ENCODE results near the gene AGAP3.

AGAP3 gene

DNA sequence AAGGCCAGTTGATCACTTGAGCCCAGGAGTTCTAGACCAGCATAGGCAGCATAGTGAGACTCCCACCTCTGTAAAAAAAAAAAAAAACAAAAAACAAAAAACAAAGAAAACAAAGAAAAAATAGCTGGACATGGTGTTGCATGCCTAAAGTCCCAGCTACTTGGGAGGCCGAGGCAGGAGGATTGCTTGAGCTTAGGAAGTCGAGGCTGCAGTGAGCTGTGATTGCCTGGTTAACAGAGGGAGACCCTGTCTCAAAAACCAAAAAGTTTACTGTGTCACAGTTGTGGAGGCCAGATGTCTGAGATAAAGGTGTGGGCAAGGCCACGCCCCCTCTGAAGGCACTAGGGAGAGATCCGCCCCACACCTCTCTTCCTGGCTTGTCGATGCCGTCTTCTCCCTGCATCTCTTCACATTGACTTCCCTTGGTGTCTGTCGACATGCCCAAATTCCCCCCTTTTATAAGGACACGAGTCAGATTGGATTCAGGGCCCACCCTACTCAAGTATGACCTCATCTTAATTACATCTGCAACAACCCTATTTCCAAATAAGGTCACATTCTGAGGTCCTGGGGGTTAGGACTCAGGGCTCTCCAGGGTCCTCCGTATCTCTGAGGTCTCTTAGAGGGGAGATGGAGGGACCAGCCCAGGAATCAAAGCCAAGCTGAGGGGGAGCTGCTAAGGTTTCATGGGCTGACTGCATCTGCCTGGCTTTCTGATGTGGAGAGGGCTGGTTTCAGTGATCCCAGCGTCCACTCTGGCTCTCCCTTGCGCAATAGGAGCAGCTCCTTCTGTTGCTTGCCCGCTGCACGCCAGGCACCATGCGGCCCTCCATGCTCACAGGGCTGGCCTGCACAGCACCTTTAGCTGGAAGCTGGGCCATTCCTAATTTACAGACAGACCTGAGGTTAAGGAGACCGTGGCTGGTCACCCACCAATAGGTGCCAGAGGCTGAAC lies 23.1 kb downstream of the AGAP3 start:
- DNase-seq (ENCODE audit: low read depth), result no peak

DNA sequence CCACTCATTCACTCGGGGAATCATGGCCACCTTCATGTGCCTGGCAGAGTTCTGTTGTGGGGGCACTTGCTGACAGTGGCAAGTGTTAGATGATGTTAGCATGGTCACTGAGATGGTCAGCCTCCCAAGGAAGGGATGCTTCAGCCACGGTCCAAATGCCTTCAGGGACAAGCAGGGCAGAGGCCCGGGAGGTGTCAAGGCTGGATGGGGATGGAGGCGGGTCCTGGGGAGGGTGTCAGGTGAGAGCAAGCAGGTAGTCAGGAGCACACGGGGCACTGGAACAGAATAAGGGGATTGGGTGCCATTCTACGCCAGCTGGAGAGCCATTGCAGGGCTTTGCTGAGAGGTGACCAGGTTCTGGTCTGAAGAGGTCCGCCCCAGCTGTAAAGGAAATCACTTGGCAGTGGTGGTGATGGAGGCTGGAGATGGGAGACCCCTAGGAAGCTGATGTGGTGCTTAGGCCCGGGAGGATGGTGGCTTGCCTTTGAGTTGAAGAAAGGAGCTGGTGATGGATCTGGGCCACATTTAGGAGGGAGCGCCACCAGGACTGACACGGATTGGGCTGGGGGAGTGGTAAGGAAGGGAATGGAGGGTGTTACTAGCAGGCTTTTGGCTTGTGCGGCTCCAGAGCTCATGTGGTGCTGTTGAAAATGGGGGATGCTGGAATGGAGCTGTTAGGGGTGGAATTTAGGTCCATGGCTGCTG lies 24.1 kb downstream of the AGAP3 start:
- no peak for DNase-seq (ENCODE audit: low read depth)

DNA sequence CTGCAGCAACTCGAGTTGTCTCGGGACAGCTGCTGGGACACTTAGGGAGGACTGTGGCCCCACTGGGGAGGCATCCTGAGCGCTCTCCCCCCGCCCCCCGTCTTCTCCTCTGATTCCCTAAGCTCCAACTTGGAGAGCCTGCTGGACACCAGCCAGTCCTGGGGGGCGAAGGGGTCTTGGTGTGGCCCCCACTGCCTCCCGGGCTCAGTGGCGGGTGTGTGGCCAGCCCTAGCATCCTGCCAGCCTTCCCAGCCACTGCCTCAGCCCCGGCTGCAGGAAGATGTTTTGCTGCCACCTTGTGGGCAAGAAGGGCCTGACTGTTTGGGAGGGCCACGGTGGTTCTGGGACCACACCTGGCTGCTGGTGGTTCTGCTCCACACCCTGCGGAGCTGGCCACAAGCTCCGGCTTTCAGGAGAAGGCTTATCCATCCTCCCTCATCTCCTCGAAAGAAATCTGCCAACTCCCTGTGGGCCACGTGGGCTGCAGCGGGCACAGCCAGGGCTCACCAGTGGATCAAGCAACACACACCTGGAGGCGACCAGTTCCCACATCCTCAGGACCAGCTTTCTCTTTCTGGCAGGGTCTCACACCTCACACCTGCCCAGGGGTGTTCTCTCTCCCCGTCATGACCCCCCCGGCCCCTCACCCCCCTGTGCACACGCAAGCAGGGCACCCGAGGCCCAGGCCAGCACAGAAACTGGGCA lies 24.8 kb downstream of the AGAP3 start:
- no peak for DNase-seq (ENCODE audit: low read depth)

DNA sequence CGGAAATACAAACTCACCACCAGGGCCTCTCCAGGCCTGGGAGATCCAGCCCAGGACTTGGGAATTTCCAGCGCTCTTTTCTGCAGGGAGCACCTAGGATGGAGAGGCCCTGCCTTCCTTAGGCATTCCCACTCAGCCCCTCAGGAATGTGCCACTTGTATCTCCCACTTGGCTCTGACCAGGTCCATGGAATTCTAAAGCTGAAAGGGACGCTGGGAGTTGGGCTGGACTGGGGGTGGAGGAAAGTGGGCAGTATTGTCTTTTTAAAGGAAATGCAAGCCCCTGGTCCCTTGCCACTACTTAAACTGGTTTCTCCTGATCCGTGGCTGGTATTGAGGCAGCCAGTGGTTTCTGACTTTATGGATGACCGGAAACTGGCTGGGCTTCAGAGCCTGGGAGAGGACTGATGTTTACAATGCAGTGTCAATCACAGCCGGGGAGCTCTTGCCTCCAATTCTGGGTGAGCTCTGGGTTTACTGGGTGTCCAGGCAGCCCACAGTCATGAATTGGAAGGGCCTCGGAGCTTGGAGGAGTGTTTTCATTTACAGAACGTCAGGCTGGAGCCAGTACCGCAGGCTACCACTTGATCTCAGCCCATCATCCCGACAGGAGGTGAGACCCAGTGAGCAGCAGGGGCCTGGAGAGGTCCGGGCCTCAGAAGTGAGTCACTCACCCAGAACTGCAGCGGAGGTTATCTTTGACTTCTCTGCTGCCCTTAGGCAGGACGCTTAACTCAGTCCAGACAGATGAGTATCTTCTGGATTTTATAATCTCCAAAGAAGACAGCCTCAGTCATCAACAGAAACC lies 27.3 kb downstream of the AGAP3 start:
- DNase-seq (ENCODE audit: low read depth), result peak; percentile 14

DNA sequence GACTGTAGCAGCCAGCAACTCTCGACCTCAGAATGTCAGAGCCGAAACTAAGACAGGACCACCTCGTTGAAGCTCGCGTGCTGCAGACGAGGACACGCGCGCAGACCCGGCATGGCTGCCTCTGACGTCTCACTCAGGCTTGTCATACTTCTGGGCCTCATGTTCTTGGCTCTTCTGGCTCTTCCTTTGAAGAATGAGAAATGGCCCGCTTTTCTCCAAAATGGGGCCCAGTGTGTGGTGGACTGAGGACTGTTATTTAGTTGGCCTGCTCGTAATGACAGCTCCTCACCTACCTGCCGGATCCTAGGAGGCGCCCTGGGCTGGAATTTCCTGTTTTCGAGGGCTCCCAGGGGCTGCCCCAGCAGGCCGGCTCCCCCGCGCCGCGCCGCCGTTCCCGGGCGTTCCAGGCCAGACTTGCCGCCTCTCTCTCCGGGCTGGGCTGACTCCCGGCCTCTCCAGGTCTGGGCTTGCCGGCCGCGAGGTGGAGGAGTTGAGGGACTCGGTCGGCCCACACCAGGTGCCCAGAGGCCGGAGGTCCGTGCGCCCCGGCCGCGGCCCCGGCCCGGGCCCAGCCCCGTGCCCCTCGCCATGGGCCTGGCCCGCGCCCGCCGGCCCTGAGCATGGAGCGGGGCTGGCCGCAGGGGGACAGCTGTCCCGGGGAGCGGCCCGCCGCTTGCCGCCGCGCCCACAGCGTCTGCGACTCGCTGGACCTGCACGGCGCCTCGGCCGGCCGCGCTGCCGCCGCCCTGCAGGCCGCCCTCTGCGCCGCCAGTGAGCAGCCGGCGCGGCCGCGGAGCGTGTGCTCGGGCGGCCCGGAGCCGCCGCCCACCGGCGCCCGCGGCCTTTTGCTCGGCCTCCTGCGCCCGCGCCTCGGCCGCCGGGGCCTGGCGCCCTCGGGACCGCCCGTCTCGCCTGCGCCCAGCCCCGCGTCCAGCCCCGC lies 28.1 kb downstream of the AGAP3 start:
- no peak for DNase-seq (ENCODE audit: low read depth)

DNA sequence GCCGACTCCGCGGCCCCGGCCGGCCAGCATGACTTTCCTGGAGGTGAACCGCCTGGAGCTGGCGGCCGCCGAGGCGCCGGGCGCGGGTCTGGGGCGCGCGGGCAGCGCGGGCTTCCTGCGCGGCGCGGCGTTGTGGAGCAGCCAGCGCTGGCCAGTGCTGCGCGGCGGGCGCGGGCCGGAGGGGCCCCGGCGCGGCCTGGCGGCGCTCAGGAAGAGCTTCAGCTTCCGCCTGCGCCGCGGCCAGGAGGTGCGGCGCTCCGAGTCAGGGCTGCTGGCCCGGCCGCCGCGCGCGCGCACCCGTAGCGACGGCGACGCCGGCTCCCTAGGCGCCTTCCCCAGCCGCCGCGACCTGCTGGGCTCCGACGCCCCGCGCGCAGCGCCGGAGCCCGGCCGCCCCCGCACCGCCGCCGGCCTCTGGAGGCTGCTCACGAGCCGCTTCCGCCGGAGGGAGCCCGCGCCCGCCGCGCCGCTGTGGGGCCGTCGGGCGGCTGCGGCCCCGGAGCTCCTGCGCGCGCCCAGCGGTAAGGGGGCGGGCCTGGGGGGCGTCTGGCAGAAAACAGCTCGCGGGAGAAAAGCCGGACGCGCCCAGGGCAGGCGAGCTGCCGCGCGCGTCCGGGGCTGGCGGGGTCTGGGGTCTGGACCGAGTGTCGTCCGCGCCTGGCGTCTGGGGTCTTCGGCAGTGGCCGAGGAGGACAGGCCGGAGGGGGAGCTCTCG lies 29.0 kb downstream of the AGAP3 start:
- no peak for DNase-seq (ENCODE audit: low read depth)

DNA sequence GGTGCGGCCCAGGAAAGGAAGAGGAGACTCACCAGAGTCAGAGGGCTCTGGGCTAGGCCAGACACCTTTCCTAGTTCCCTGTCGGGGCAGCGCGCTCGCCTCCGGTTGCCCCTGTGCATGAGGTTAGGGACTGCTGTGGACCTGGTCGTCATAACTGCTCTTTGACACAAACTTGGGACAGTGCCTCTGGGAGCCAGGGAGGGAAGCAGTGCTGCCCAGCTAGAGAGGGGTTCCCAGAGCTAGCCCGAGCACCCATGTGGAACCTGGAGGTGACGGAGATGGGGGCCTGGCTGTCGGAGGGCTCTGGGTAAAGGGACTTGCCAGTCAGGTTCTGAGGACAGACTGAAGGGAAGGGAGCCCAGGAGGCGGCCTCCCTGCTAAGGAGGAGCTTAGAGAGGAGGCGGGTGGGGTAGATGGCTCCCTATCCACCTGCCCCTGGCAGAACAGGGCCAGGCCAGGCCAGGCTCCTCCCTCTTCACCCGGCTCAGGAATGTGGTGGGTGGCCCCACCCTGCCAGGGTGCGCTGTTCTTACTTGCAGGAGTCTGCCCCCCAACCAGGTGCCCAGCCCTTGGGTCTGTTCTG lies 29.7 kb downstream of the AGAP3 start:
- no peak for DNase-seq (ENCODE audit: low read depth)

DNA sequence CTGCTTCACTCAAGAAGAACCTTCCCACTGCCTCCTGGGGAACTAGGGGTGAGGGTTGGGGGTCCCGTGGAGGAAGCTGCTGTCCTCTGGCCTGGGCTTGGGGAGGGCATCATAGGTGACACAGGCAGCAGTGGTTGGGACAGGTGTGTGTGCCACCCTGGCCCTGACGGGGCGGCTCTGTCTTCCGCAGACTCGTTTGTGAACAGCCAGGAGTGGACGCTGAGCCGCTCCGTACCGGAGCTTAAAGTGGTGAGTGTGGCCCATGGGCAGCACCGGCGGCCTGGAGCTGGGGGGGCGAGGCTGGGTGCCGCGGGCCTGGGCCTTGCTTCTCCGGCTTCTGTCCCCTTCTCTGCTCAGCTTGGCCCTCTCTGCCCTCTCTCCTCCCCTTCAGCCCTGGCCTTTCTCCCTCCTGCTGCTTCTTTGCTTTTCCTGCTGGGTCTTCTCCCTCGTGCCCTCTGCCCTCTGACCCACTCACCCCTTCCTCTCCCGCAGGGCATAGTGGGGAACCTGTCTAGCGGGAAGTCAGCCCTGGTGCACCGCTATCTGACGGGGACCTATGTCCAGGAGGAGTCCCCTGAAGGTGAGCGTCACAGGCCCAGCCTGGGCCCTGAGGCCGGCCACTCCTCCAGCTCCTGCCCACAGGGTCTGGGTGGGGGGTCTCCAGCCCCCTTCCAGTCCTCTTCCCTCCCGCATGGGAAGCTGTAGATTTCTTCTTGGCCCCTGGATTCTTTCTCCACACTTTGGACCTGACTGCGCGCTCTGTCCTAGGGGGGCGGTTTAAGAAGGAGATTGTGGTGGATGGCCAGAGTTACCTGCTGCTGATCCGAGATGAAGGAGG lies 30.5 kb downstream of the AGAP3 start:
- no peak for DNase-seq (ENCODE audit: low read depth)

DNA sequence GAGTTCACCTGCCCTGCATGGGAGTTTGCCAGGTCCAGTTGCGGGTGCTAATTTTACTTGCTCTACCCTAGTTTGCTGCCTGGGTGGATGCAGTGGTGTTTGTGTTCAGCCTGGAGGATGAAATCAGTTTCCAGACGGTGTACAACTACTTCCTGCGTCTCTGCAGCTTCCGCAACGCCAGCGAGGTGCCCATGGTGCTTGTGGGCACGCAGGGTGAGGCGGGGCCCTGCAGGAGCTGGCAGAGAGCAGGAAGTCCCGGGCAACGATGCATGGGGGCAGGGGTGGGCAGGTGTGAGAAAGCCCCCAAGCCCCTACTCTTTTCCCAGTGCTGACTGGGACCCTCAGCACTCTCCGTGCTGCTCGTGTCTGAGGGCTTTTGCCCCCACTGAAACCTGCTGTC lies 31.3 kb downstream of the AGAP3 start:
- no peak for DNase-seq (ENCODE audit: low read depth)

DNA sequence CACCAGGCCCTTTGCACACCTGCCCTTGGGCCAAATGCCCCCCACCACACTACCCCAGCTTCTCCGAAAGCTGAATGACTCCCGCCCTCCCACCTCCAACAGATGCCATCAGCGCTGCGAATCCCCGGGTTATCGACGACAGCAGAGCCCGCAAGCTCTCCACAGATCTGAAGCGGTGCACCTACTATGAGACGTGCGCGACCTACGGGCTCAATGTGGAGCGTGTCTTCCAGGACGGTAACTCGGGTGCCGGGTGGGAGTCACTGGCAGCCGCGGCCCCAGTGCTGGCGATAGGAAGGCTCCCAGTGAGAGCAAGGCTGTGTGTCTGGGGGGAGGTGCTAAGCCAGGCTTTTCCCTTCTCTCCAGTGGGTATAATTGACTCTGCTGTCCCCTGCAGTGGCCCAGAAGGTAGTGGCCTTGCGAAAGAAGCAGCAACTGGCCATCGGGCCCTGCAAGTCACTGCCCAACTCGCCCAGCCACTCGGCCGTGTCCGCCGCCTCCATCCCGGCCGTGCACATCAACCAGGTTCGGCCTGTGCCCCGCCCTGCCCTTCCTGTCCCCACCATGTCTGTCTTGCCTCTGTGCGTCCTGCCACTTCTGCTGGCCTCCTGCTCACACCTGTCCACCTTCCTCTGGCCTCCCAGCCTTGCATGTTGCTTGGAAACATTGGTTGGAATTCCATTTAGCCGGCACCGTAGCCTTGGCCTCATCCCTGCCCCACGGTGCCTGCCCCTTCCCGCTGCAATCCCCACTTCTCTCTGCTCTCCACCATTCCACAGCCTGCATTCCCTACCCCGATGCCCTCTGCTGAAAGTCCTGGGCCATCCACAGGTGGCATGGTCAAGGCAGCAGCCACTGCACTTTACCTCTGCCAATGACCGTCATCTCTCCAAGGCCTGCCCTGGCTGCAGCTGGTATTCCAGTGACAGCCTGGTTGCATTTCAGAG lies 32.1 kb downstream of the AGAP3 start:
- no peak for DNase-seq (ENCODE audit: low read depth)

DNA sequence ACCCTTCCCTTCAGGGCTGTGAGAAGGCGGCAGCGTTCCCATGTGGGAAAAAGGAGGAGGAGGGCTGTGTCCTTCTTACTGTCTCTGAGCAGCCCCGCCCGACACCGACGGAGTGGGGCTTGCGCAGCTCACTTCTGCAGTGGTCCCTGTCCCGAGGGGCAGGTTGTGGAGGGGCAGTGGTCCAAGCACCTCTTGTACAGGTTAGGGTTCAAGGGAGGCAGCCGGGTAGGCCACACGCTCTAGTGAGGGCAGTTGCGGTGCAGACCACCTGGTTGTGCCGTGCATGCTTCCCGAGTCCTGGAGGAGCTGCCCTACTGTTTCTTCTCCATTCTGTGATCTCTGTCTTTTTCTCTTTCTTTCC lies 32.8 kb downstream of the AGAP3 start:
- no peak for DNase-seq (ENCODE audit: low read depth)

DNA sequence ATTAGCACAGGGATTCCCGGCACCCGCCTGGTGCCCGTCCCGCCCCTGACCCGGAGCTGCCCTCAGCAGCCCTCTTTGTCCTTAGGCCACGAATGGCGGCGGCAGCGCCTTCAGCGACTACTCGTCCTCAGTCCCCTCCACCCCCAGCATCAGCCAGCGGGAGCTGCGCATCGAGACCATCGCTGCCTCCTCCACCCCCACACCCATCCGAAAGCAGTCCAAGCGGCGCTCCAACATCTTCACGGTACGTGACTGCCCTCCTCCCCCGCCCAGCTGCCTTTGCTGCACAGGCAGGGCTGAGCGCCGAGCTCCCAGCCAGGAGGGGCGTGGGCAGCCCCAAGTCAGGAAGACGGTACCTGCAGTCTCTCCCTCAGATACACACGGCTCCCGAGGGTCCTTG lies 33.6 kb downstream of the AGAP3 start:
- no peak for DNase-seq (ENCODE audit: low read depth)

DNA sequence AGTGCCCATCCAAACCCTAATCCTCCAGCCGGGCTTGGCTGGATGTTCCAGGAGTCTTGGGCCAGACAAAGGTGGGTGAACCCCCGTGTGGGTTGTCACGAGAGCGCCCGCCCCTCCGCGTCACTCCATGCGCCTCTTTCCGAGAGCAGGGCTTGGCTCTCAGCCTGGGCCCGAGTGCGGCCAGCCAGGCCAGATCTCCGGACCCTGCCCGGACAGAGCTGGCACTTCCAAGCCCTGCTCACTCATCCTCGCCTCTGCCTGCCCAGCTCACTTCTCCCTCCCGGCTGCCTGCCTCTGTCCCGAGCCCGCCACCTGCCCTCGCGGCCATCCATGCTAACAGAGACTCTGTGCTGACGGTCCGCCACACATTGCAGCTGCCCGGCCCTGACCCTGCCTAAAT lies 34.6 kb downstream of the AGAP3 start:
- no peak for DNase-seq (ENCODE audit: low read depth)

DNA sequence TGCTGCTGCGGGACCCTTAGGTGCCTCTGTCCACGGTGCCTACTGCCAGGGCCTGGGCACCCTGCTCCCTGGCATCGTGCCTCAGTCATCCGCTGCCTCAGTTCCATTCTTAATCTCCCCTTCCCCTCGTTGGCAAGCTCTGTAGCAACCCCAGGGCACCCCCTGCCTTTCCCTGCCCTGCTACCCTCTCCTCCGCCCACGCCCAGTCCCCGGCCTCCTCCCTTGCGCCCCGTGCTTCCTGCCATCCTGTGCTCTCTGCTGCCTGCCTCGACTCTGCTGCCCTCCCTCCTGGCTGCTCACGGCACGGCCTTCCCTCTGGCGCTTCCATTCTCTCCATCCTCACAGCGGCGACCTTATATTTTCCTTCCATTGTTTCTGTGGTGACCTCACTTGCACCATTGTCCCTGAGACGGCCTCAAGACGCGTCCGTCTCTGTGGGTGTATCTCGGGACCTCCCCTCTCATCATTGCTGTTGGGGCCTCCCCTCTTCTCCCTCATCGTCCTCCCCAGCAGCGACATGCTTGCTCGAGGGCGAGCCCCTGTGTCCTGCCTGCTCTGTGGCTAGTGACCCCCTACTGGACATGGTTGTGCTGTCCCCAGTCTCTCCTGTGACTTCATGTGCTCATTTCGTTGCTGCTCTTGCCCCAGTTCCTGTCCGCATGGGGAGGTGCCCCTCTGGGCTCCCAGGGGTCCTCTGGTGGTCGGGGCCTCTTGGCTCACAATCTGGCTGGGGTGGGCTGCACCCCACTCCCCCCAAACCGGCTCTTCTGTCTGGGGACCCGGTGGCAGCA lies 35.3 kb downstream of the AGAP3 start:
- DNase-seq (ENCODE audit: low read depth), result no peak

DNA sequence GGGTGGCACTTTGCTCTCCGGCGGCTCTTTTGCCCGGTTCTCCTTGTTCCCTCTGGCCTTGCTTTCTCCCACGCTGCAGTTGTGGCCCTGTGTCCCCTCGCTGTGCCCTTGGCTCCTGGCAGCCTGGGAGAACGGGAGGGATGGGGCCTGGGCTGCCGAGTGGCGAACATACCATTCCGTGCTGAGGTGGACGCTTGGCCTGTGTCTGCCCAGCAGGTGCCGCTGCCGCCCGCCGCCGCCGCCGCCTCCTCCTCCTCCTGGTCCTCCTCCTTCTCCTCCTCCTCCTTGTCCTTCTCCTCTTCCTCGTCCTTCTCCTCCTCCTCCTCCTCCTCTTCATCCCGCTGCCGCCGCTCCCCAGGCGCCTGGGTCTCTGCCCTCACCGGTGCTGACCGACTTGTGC lies 36.0 kb downstream of the AGAP3 start:
- DNase-seq (ENCODE audit: low read depth), result no peak

DNA sequence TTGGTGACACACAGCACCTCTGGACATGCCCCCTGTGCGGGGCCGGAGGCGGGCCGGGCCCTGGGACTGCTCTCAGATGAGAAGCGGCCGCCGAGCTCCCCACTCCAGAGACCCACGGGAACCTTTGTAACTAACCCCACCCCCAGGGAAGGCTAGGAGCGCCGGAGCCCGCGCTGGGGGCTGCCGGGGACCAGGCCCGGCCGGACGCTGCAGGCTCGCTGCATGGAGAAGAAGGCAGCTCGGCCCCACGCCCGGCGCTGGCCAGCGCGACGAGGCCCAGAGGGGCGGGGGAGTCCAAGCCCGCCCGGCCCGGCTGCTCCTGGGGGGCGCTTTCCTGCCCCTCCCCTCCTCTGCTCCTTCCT lies 36.5 kb downstream of the AGAP3 start:
- no peak for DNase-seq (ENCODE audit: low read depth)

All from GM04504 (cell line).